Measurements from ENCODE around the gene ENDOG.

ENDOG gene

DNA sequence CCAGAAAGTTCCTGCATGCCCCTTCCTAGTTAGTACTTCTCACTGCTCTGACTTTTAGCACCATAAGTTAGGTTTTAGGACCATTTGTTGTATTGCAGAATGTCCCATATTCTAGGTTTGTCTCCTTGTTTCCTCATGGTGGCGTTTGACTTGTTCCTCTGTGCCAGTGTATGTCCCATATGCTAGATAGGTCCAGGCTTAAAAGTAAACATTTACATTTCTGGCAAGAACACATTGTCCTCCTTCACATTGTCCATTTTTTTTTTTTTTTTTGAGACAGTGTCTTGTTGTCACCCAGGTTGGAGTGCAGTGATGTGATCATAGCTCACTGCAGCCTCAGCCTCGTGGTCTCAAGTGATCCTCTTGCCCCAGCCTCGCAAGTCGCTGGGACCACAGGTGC is 15.8 kb upstream of the ENDOG start:
- DNase-seq = no peak

DNA sequence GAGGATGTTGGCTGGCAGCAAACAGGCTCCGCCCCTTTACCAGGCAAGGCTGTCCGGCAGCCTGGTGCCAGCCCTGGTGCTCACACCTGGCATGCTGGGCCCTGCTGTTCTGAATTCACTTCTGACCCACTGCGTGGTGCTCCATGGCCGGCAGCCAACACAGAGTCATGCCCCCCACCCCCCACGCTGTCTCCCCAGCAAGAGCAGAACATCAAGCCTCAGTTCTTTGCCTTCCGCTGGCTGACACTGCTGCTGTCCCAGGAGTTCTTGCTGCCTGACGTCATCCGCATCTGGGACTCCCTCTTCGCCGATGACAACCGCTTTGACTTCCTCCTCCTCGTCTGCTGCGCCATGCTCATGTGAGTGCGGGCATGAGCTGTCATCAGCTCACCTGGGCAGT is 12.6 kb upstream of the ENDOG start:
- no peak for DNase-seq

DNA sequence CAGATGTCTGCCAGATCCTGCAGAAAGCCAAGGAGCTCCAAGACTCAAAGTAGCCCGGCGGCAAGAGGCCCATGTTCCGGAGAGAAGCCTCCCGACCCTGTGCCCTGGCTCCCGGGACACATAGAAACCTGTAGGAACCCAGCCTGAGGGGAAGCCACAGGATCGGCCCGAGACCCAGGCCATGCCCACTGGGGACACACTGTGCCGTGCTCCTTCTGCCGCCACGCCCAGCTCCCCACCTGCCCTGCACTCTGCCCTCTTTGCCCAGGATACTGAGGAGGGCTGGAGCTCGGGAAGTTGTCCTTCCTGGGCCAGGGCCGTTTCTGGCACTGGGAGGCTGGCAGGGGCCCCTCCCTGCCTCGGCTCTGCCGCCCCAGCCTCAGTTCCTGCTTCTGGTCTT is 10.5 kb upstream of the ENDOG start:
- DNase-seq = no peak

DNA sequence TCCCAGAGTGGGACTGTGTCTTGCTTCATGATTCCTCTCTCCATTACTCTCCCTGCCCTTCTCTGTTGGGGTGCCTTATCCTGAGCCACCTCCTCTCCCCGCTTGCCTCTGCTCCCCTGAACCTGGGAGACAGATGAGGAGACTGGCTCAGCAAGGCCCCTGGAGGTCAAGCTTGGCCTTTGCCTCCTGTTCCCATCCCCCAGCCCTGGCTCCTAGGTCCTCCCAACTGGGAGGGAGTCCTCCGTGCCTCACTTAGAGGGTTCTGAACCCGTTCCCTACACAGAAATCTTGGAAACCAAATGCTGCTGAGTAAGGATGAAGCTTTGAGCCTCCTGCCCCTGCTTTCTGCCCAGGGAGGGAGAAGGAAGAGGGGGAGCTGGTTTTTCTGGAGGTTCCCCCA is 9.8 kb upstream of the ENDOG start:
- DNase-seq = no peak

DNA sequence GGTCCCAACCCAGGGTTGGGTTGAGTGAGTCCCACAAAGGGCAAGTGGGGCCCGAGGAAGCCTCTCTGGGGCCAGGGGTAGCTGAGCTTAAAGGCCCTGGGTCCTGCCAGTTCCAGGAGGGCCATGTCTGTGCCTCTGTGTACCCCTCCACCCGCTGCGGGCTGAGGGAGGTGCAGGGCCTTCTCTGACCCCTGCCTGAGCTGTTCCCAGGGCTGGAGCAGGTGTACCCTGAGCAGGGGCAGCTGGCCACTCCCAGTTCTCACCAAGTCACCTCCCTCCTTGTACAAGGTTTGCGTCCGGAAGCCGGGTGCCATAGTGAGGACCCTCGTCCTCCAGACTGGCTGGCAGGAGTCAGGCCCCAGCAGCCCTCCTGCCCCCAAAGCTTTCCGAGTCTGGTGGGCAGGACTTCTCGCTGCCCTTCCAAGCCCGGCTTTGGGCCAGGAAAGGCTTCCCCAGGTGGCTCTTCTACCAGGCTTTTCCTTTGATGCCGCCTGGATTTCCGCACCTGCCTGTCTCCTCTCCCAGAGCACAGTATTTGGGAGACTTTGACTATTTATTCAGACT is 9.2 kb upstream of the ENDOG start:
- no peak for DNase-seq

DNA sequence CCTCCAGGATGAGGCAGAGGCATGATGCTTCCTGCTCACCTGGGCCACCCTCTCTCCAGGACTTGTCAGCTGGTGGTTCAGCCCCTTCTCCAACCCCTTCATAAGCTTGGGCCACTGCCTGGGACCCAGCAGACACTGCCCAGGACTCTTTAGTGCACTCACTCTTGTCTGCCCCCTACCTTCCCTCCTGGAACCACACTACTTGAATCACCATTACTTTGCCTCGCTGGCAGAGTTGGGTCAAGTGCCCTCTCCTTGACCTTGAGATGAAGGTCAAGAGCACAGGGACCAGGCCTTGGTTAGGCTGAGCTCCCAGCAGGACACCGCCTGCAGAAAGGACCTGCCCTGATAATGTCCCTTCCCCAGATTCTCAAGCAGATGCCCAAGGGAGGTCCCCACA is 8.5 kb upstream of the ENDOG start:
- DNase-seq = no peak

DNA sequence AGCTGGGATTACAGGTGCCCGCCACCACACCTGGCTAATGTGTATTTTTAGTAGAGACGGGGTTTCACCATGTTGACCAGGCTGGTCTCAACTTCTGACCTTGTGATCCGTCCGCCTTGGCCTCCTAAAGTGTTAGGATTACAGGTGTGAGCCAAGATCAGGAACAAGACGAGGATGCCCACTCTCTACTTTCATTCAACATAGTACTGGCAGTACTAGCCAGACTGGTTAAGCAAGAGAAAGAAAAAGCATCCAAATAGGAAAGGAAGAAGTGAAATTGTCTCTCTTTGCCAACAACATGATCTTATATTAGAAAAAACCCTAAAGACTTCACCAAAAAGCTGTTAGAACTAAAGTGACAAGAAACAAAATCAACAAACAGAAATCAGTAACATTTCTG is 7.4 kb upstream of the ENDOG start:
- no peak for DNase-seq

DNA sequence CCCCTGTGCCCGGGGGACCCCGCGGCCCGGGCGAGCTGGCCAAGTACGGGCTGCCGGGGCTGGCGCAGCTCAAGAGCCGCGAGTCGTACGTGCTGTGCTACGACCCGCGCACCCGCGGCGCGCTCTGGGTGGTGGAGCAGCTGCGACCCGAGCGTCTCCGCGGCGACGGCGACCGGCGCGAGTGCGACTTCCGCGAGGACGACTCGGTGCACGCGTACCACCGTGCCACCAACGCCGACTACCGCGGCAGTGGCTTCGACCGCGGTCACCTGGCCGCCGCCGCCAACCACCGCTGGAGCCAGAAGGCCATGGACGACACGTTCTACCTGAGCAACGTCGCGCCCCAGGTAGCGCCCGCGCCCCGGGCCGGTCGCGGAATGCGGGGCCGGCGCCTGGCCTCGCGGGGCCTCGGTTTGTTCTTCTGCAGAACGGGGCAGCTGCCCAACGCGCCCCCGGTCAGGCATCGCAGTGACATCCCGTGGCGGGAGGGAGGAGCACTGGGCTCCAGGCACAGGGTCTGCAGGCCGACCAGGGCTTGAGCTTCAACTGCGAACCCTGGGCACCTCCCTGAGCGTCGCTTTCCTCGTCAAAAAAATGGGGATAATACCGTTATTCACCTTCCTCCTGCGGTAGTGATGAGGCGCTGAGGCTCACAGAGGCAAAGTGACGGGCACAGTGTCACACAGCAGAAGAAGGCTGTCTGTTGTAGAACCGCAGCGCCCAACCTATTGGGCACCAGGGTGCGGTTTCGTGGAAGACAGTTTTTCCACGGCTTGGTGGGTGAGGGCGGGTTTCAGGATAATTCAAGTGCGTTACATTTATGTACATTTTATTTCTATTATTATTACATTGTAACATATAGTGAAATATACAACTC is 777 bp downstream of the ENDOG start:
- DNase-seq = peak; percentile 34

DNA sequence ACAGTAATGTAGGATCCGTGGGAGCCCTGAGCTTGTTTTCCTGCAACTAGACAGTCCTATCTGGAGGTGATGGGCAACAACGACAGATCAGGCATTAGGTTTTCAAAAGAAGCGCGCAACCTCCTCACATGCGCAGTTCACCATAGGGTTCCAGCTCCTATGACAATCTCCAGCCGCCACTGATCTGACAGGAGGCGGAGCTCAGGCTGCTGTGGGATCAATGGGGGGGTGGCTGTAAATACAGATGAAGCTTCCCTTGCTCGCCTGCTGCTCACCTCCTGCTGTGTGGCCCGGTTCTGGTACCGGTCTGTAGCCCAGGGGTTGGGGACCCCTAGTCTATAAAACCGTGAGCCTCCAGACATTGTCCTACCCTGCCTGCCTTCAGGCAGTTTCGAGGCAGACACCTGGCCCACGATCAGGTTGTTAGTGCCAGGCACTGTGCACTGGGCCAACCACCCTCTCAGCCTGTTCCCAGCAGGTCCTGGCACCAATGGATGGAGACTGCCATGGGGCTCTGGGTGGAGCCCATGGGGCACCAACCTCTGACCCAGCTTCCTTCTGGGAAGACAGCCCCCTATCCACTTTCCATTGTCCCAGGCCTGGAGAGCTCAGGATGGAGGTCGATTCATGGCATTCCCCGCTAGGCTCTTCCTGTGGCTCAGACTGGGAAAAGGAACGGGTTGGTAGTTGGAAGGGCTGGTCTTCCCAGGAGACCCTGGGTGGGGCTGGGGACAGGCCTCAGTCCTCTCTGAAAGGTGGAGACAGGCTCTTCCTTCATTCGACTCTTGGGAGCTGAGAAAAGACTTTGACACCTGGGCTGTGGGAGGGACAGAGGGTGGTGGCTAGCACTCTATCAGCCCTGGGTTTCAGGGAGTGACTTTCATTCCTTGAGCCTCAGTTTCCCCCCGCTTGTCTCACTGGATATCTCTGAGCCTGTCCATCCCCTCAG is 1.7 kb downstream of the ENDOG start:
- DNase-seq = no peak

DNA sequence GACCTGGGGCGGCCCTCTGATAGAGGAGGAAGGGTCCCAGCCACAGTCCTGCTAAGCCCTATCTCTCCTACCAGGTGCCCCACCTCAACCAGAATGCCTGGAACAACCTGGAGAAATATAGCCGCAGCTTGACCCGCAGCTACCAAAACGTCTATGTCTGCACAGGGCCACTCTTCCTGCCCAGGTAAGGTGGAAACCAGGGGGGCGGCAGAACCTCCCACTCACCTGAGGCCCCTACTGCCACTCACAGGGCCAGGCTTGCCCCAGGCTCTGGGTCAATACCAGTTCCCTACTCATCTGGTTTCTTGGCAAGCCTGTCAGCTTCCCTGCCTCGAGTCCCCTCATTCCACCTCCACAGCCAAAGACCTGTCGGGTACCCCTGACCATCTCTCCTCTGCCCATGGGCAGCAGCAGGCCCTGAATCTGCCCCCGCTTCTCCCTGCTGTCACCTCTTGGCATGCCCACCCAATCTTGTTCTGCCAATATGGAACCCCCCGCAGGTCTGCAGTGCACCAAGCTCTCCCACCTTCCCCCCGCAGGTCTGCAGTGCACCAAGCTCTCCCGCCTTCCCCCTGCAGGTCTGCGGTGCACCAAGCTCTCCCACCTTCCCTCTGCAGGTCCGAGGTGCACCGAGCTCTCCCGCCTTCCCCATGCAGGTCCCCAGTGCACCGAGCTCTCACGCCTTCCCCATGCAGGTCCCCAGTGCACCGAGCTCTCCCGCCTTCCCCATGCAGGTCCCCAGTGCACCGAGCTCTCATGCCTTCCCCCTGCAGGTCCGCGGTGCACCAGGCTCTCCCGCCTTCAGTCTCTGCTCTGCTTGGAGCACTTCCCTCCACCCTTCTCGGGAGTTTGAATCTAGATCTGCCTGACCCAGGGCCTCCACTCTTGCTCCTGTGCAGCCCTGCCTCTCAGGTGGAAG is 2.6 kb downstream of the ENDOG start:
- no peak for DNase-seq

DNA sequence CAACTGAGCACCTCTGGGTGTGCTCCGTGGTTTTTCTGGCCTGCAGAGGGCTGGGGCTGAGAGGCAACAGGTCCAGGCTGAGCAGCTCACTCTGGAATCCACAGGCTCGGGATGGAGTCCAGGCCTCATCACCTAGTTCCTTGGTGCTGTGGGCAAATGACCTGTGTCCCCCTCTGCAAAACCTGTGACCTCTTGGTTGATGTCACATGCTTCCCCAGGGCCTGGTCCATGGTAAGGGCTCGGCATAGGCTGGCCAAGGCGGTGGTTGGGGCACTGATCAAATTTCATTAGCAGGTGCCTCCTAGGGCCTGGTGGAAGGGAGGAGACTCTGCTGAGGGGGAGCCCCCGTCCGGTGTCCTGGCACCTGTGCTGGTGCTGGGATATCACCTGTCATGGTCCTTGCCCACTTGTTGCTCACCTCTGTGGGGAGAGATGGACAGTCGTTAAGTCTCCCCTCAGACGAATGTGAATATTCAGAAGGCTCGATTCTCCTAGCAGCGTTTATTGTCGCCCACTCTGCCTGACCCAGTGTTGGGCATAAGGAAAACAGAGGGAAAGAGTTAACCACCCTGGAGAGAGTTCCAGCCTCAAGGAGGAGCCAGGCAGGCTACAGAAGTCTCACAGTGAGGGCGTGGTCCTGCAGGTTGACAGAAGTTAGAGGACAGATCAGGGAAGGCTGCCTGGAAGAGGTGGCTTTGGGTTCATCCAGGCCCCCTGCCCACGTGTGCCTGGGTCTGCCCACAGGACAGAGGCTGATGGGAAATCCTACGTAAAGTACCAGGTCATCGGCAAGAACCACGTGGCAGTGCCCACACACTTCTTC is 3.5 kb downstream of the ENDOG start:
- no peak for DNase-seq

DNA sequence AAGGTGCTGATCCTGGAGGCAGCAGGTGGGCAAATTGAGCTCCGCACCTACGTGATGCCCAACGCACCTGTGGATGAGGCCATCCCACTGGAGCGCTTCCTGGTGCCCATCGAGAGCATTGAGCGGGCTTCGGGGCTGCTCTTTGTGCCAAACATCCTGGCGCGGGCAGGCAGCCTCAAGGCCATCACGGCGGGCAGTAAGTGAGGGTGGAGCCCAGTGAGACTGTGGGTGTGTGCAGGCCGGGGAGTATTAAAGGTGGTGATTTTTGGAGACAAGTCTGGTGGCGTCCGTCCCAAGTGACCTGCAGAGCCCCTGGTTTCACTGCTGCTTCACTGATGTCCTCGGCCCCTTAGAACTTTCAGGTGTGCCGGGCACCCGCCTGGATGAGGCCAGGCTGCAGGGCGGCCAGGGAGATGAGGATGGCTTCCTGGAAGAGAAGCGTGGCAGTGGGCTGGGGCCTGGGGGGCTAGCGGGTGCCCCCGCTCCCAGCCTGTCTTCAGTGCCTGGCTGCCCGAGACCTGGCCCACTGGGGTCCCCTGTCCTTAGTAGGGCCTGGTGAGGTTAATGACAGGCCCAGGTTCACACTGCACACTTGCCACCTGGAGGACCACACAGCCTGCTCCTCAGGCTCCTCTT is 4.2 kb downstream of the ENDOG start:
- DNase-seq = no peak

DNA sequence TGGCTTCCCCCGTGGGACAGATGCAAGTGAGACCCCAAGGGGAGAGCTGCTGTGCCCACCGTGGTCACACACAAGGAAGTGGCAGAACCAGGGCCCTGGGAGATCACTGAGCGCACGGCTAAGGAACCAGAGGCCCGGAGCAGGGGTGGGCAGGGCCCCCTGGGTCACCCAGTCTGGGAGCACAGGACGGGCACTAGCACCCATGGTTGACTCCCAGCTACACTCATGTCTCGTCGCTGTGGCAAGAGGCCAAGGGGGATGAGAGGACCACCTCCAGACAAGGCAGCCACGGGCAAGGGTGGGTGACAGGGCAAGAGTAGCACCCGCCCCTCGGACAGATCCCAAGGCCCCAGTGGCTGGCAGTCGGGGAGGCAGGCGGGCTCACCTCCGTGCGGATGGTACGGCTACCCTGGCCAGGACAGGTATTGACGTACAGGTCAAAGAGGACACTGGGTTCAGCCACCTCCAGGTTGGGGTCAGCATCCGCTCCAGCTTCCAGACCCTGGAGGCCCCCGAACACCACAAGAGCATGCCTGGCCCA is 5.1 kb downstream of the ENDOG start:
- no peak for DNase-seq

DNA sequence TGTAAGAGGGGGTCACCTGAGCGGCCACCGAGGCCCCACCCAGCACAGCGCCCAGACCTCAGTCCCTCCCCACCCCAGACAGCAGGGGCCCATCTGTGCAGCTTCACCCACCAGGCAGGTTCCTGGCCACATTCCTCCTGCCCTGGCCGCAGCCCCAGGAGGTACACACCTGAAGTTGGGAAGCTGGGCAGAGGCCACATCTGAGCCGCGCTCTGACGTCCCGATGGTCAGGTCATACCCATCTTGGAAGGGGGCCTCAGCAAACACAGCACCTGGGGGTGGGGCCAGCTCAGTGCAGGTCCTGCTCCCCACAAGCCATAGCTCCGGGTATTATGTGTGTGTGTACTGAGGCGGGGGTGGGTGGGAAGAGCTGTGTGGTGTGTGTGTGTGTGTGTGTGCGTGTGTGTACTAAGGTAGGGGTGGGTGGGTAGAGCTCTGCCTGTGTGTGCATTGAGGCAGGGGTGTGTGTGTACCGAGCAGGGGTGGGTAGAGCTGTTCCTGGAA is 5.7 kb downstream of the ENDOG start:
- DNase-seq = no peak

DNA sequence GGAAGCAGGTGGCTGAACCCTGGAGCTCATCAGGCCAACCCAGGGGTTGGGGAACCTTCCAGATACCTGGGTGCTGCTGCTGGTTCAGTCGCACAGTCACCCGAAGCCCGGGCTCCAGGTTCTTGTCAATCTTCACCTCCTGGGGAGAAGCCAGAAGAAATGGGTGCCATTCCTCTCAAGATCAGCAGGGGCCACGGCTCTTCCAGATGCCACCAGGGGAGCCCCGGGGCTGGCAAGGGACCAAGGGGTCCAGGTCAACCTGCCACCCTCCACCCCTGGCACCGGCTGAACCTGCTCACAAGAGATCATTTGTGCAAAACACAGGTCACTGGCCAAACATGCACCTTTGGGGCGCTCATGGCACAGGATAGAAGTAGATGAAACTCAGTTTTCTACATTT is 6.6 kb downstream of the ENDOG start:
- DNase-seq = no peak

DNA sequence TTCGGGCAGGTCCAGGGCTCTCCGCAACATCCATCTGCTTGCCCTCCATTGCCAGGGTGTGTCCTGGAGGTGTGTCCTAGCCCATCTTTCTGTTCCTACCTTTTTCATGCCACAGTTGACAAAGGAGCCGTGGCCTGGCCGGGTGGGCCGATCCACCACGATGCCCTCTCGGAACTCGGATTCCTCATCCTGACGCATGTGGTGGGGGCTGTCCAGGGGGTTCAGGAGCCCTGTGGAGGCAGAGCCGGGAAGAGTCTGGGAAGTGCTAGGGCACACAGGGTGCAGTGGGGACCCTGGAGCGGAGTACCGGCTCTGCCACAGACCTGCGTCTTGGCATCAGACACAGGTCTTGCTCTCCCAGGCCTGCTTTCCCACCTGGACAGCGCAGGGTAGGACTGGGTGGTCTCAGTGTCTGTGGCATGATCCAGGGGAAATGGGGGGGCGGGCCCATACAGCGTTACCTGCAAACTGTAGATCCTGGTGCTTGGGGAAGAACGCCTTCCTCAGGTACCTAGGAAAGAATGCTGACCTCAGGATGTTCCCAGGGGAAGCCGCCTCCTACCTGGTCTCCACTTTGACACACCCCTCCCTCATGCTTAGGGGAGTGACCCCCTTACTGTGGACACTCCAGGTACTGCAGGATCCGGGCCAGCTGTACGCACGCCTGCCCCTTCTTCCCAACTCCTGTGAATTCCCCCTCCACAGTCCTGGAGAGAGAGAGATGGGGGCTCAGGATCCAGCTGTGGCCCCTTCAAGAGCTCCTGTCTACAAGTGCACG is 7.8 kb downstream of the ENDOG start:
- DNase-seq = no peak

DNA sequence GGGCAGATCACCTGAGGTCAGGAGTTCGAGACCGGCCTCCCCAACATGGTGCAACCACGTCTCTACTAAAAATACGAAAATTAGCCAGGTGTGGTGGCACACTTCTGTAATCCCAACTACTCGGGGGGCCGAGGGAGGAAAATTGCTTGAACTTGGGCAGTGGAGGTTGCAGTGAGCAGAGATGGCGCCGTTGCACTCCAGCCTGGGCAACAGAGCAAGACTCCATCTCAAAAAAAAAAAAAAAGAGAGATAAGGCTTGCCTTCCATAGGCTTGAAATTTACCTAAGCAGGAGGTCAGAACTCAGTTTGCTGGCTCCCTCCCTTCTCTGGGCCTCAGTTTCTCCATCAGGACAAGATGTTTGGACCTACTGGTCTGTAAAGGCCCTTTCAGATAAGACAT is 10.0 kb downstream of the ENDOG start:
- no peak for DNase-seq

DNA sequence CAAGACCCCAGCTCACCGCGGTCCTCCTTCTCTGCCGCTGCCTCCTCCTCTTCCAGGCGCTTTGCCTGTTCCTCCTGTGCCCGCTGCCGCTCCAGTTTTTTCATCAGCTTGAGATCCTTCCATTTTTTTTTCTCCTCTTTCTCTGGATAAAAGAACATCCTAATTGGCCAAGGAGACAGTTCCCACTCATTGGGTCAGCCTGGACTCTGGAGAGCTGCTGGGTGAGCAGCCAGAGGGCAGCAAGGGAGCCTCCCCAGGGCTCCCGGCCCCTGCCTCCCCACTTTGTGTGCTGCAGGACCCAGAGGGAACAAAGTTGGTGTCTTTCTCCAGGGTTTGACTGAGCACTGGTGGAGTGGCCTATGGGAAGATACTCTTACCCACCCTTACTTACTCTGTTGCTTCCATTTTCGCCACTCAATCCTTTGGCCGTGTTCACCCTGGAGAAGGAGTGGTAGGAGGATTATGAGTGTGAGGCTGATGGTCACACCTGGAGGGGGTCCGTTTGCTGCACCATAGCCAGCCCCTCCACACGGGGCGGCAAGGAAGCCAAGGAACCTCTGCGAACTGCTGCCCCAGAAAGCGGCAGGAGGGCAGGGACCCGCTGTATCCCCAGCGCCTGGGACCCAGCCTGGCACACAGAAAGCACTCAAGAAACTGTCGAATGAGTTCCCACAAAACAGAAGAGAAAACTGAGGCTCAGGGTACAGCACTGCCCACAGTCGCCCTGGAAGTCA is 10.6 kb downstream of the ENDOG start:
- DNase-seq = no peak

Measured in DMS79 treated with DMSO at 0.1 percent for 48 hours (cell line).